GM12878 (cell line): ENCODE measurements around the gene ALDH1L1.

Experiments
- BRCA1 ChIP-seq: IDR thresholded peaks from 2 replicates; pipeline ENCODE4 v1.6.1; 2011; ENCODE audit warnings: low read depth, low read length, improper control_type of control experiment
- CTCF ChIP-seq, 3 experiments: IDR thresholded peaks in 2 of 3; conservative IDR thresholded peaks in 1 of 3; 2 replicates each; pipeline ENCODE4 v1.5.1; 2011; ENCODE audit warnings: low read depth in 3 of 3, low read length in 3 of 3, mild to moderate bottlenecking in 3 of 3, control low read depth in 2 of 3, moderate library complexity in 2 of 3, inconsistent platforms in 1 of 3, mixed read lengths in 1 of 3; ENCODE audit not compliant: control insufficient read depth in 2 of 3, insufficient read depth in 1 of 3; ENCODE audit errors: extremely low read depth in 1 of 3
- NBN ChIP-seq: fragments of 450-650 bp; IDR thresholded peaks from 2 replicates; pipeline ENCODE4 v1.6.1; 2016
- ZBTB33 ChIP-seq: fragments of 450-650 bp; IDR thresholded peaks from 2 replicates; pipeline ENCODE4 v1.6.1; 2017; ENCODE audit warnings: mild to moderate bottlenecking
- ZNF274 ChIP-seq: IDR thresholded peaks from one replicate; pipeline ENCODE4 v1.8.0; 2011; ENCODE audit not compliant: insufficient read length, insufficient read depth

- TF ChIP-seq CTCF (IDR thresholded peaks at IDR 0.05 in 2 of 3, conservative IDR thresholded peaks at IDR 0.05 in 1 of 3; ENCODE audit: control insufficient read depth in 2 of 3, extremely low read depth in 1 of 3, insufficient read depth in 1 of 3, low read depth in 3 of 3, low read length in 3 of 3) (no peak), ZBTB33 (no peak), BRCA1 (no peak), NBN (no peak), ZNF274 (no peak)
Observed at GRCh38 chr3:126146525-126147146, 33.8 kb downstream of the ALDH1L1 start.
